Endodermal cell (in vitro differentiated cells): ENCODE measurements around the gene GRK6. TPM values are rescaled to one million over a fixed set of nuclear protein-coding genes. Genes with fewer than 3 reads are reported as not detected.

ENCODE experiments used
- DNase-seq: peaks from one replicate; pipeline ENCODE4 v3.0.0-alpha.2; 2017
- H3K27ac ChIP-seq: 2 replicates; pipeline ENCODE4 v1.5.1; 2013; ENCODE audit warnings: mild to moderate bottlenecking, low read depth, low read length, moderate library complexity
- H3K27me3 ChIP-seq: 2 replicates; pipeline ENCODE4 v1.6.1; 2013; ENCODE audit warnings: mild to moderate bottlenecking, low read length, moderate library complexity; ENCODE audit not compliant: insufficient read depth, control insufficient read depth, poor library complexity, severe bottlenecking
- H3K36me3 ChIP-seq: 2 replicates; pipeline ENCODE4 v1.7.0; 2013; ENCODE audit warnings: mild to moderate bottlenecking, low read length, moderate library complexity; ENCODE audit not compliant: control insufficient read depth, insufficient read depth
- H3K4me1 ChIP-seq: one replicate; pipeline ENCODE4 v1.7.0; 2013; ENCODE audit warnings: low read length; ENCODE audit not compliant: control insufficient read depth, insufficient read depth
- H3K4me3 ChIP-seq: 2 replicates; pipeline ENCODE4 v1.5.1; 2013; ENCODE audit warnings: mild to moderate bottlenecking, low read length, moderate library complexity
- H3K9ac ChIP-seq: 2 replicates; pipeline ENCODE4 v1.6.1; 2013; ENCODE audit warnings: mild to moderate bottlenecking, low read length, moderate library complexity; ENCODE audit not compliant: poor library complexity, severe bottlenecking; ENCODE audit errors: extremely low read depth
- H3K9me3 ChIP-seq: 2 replicates; pipeline ENCODE4 v1.6.1; 2013; ENCODE audit warnings: mild to moderate bottlenecking, low read length, moderate library complexity; ENCODE audit not compliant: control insufficient read depth
- H3K27ac Mint-ChIP-seq: 2 replicates; pipeline ENCODE4 v1.8.0; 2020; ENCODE audit warnings: mixed read lengths
- H3K27me3 Mint-ChIP-seq: 2 replicates; pipeline ENCODE4 v1.8.0; 2021; ENCODE audit warnings: mild to moderate bottlenecking, mixed read lengths; ENCODE audit not compliant: insufficient read depth
- H3K36me3 Mint-ChIP-seq: 2 replicates; pipeline ENCODE4 v1.8.0; 2020; ENCODE audit warnings: low read depth, mixed read lengths
- H3K4me1 Mint-ChIP-seq: 2 replicates; pipeline ENCODE4 v1.8.0; 2020; ENCODE audit warnings: mixed read lengths
- H3K4me3 Mint-ChIP-seq: 2 replicates; pipeline ENCODE4 v1.8.0; 2020; ENCODE audit warnings: mild to moderate bottlenecking, moderate library complexity, mixed read lengths
- H3K9me3 Mint-ChIP-seq: 2 replicates; pipeline ENCODE4 v1.8.0; 2020; ENCODE audit warnings: mild to moderate bottlenecking, mixed read lengths
- WGBS, 2 experiments: methylation state at CpG; one replicate each; pipeline versions ENCODE4 v1.1.5 to v1.1.7; 2013; ENCODE audit warnings: missing lambda C conversion rate in 2 of 2, mixed read lengths in 1 of 2; ENCODE audit not compliant: insufficient coverage in 1 of 2, insufficient read length in 1 of 2; 5-methylcytosine and 5-hydroxymethylcytosine counted together
- total RNA-seq, 2 donors: library from RNA; stranded (reverse); fragmentation: NEBNext Ultra II Directional in 1 of 2; extraction: Animal tissue kit (Norgen Biotek cat#: 25700) in 1 of 2; gene quantifications; 2 replicates in 1 of 2; 3 replicates in 1 of 2; pipeline ENCODE4 v1.2.1, GENCODE V29; 2021
- TF ChIP-seq, protein P1 (sequence below): fragments of 200-600 bp; sonication (generic); conservative IDR thresholded peaks from 2 replicates; pipeline ENCODE4 v1.5.0; 2021; ENCODE audit warnings: antibody characterized with exemption, mild to moderate bottlenecking

Gene GRK6
- total RNA-seq, 2 donors from 2014 or later: 51.6 to 66.8 TPM

GRCh38 chr5:177393206-177393765 lies 33.2 kb upstream of the GRK6 start:
- no peaks in the 10 kb centered on the region for H3K9me3 ChIP-seq
- no peaks in the 10 kb centered on the region for H3K36me3 ChIP-seq
- DNase-seq: no peak
- WGBS, 2 experiments: 88 to 100% methylated on average over 1 of the region's 1 CpG
- H3K4me1 ChIP-seq: no peaks in the 10 kb centered on the region
- H3K9ac ChIP-seq: no peak overlapping the region
- Mint-ChIP-seq H3K27ac (no peak overlapping the region), H3K27me3 (peaks cover 46% of the 10 kb centered on the region), H3K9me3 (no peaks in the 10 kb centered on the region), H3K4me3 (no peak overlapping the region), H3K36me3 (no peaks in the 10 kb centered on the region), H3K4me1 (peaks cover 8% of the 10 kb centered on the region)
- peaks cover 17% of the 10 kb centered on the region for H3K27me3 ChIP-seq
- no peak overlapping the region for H3K27ac ChIP-seq
- no peak overlapping the region for H3K4me3 ChIP-seq
- TF ChIP-seq, protein P1, sequence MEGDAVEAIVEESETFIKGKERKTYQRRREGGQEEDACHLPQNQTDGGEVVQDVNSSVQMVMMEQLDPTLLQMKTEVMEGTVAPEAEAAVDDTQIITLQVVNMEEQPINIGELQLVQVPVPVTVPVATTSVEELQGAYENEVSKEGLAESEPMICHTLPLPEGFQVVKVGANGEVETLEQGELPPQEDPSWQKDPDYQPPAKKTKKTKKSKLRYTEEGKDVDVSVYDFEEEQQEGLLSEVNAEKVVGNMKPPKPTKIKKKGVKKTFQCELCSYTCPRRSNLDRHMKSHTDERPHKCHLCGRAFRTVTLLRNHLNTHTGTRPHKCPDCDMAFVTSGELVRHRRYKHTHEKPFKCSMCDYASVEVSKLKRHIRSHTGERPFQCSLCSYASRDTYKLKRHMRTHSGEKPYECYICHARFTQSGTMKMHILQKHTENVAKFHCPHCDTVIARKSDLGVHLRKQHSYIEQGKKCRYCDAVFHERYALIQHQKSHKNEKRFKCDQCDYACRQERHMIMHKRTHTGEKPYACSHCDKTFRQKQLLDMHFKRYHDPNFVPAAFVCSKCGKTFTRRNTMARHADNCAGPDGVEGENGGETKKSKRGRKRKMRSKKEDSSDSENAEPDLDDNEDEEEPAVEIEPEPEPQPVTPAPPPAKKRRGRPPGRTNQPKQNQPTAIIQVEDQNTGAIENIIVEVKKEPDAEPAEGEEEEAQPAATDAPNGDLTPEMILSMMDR: no peak

- WGBS, 2 experiments: 83 to 88% methylated on average over 4 to 5 of the region's 5 CpGs
- peaks cover 8% of the 10 kb centered on the region for H3K4me1 Mint-ChIP-seq
- Histone ChIP-seq H3K27ac (no peak overlapping the region), H3K9ac (no peak overlapping the region), H3K27me3 (peaks cover 13% of the 10 kb centered on the region), H3K4me3 (no peak overlapping the region), H3K4me1 (no peaks in the 10 kb centered on the region), H3K36me3 (no peaks in the 10 kb centered on the region), H3K9me3 (no peaks in the 10 kb centered on the region)
- TF ChIP-seq, protein P1: no peak
- H3K4me3 Mint-ChIP-seq: no peak overlapping the region
- no peaks in the 10 kb centered on the region for H3K9me3 Mint-ChIP-seq
- H3K27ac Mint-ChIP-seq: no peak overlapping the region
- H3K36me3 Mint-ChIP-seq: no peaks in the 10 kb centered on the region
- H3K27me3 Mint-ChIP-seq: peaks cover 44% of the 10 kb centered on the region
- DNase-seq: no peak
Observed at GRCh38 chr5:177393990-177394389, 32.5 kb upstream of the GRK6 start.

GRCh38 chr5:177396078-177396477 lies 30.4 kb upstream of the GRK6 start:
- Histone ChIP-seq H3K4me1 (no peaks in the 10 kb centered on the region), H3K27ac (no peak overlapping the region), H3K9me3 (no peaks in the 10 kb centered on the region), H3K27me3 (peaks cover 16% of the 10 kb centered on the region), H3K4me3 (no peak overlapping the region), H3K9ac (no peak overlapping the region), H3K36me3 (no peaks in the 10 kb centered on the region)
- Mint-ChIP-seq H3K4me3 (no peak overlapping the region), H3K4me1 (peaks cover 8% of the 10 kb centered on the region), H3K9me3 (no peaks in the 10 kb centered on the region), H3K27me3 (peaks cover 40% of the 10 kb centered on the region), H3K27ac (no peak overlapping the region), H3K36me3 (no peaks in the 10 kb centered on the region)
- TF ChIP-seq, protein P1: no peak
- DNase-seq: no peak
- 73 to 75% methylated on average over 5 to 8 of the region's 8 CpGs for WGBS, 2 experiments
